Mucosa of gallbladder (tissue), 1 donor: ENCODE measurements around the gene CAPZB. TPM values are rescaled to one million over a fixed set of nuclear protein-coding genes. Genes with fewer than 3 reads are reported as not detected.

Experiments used
- DNase-seq: peaks from one replicate; pipeline ENCODE4 v3.0.0-alpha.2; 2020; ENCODE audit warnings: low spot score
- total RNA-seq: library from RNA; stranded (reverse); gene quantifications from one replicate; pipeline ENCODE4 v1.2.1, GENCODE V29; 2021
- donor health status: DM: no; HTN: no; CAD: no.

Gene CAPZB
- total RNA-seq, 1 donor from 2014 or later = 255 TPM

DNA sequence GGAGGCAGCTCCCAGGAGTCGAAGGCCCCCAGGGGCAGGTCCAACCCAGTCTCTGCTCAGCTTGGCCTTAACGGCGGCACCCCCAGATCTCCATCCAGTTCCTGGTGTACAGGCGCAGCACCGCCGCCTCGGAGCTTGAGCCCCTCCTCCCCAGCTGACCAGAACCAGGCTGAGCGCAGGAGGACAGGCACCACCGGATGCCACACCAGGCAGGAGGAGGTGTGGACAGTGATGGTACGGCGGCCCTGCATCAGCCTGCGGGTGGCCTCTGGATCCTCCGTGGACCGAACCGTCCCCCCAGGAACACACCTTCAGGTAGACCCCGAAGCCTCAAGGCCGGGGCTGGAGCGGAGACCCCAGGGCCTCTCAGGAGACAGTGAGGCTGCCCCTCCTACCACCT, 156.9 kb downstream of the CAPZB start:
- no peak for DNase-seq

DNA sequence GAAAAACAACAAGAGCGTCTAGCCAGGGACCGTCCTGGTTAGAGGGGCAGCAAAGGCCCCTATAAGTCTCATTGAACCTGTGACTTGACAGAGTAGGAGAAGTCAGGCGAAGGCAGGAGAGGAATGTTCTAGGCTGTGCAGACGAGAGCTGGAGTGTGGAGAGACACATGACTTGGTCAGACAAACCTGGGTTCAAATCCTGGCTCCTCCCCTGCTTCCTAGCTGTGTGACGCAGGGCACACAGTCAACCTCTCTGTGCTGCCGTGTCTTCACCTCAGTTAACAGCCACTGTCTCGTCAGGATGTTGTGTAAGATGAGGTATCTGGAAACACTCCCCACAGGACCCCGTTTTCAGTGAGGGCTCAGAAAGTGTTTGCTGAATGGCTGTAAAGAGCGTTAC, 157.6 kb downstream of the CAPZB start:
- DNase-seq = no peak

DNA sequence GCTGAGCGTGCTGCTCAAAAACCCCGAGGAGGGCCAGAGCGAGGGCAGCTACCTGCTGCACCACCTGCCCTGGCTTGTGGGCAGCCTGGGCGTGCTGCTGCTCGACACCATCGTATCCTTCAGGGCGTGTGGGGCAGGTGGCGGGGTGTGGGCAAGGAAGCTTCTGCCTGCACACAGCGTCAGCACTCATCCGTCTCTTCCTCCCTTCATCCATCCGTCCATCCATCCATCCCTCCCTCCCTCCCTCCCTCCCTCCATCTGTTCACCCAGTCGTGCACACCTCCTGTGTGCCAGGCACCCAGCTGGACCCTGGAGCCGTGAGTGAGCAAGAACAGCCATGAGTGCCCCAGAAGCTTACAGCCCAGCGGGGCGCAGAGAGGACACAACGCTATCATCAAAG, 158.0 kb downstream of the CAPZB start:
- DNase-seq = no peak

DNA sequence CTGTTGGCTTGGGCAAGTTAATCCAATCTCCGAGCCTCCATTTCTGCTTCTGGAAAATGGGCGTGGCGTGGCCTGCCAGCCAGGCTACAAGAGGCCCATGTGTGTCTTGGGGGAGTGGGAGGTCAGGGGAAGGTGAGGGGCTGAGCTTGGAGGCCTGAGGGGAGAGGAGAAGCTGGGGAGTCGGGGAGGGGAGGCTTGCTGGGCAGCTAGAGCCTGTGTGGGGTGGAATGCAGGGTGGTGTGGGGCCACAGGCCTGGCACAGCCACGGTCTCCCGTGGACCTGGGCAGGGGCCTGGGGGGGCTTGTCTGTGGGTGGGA, 158.6 kb downstream of the CAPZB start:
- no peak for DNase-seq

DNA sequence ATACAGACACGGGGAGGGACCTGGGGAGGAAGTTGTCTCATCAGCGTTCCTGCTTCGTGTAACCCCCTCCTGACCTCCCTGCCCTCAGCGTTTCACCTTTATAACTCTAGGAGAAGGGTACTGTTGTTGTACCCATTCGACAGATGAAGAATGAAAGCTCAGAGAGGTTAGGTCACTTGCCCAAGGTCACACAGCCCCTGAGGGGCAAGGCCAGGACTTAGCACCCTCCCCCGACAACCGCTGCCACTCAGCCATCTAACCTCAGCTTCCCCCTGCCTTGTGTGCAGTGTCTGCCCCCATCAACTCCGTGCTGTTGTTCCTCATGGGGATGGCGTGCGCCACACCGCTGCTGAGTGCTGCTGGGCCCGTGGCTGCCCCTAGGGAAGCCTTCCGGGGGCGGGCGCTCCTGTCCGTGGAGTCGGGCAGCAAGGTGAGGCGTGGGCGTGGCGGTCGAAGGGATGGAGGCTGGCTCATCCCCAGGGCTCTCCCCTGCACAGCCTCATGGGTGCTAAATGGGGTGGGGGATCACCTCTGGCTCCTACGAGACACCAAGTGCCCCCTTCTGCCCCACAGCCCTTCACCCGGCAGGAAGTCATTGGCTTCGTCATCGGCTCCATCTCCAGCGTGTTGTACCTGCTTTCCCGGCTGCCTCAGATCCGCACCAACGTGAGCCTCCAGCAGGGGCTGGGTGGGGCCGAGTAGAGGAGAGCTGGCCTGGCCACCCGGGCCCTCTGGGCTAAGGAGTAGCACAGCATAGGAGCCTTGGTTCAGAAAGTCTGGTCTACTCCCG, 159.2 kb downstream of the CAPZB start:
- DNase-seq = no peak

DNA sequence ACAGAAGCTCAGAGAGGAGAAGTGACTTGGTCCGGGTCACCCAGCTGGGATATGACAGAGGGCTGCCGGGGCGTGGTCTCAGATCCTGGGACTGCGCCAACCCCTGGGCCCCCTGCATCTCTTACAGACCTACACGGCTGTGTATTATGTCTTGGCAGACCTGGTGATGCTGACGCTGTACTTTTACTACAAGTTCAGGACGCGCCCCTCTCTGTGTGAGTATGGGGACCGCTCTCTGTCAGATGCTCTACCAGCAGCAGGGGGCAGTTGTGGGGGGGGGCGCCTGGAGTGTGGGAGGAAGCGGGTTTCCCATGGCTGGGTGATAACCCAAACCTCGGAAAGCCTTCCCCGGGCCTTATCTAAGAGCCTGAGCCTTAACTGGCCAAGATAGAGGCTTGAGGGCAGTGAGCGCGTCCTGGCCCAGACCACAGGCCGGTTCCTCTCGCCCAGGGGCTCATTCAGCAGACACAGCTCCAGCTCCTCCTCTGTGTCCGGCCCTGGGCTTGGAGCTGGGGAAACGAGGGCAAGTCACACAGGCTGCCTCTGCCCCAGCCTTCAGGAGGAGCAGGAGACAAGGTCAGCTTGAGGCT, 159.9 kb downstream of the CAPZB start:
- no peak for DNase-seq

DNA sequence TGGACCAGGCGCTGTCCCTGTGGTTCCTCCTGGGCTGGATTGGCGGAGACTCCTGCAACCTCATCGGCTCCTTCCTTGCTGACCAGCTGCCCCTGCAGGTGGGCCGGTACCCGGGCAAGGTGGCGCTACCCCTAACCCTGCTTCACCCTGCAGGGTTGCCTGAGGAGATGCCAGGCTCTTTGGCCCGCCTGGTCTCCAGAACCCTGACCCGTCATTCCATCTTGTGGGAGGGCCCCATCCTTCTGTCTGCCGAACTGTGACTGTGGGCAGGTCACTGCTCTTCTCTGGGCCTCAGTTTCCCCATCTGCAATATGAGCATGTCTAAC, 160.7 kb downstream of the CAPZB start:
- no peak for DNase-seq

DNA sequence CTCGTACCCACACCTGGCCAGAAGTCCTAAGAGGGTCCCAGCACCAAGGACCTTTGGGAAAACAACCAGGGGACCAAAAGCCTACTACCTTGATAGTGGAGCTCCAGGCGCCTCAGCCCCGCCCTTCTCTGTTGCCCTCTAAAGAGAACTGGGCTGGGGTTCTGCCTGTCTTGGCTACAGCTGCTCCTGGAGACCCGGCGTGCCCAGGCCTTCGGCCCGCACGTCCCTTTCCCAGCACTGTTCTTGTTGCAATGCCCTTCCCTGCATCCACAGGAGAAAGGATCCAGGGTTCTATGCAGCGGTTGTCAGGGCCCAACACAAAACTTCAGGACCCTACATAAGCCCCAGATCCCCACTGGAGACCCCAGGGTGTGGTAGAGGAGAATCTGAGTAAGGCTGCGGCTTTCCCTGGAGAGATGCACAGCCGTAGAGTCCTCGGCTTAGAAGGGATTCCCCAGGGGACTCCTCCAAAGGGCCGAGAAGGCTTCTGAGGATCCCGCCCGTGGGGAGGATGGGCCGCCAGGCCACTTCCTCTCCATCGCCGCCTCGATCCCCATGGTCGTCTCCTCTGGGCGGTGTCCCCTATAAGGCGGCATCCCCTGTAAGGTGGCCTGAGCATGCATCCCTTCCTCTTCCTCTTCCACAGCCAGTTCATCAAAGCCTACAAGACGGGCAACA, 161.2 kb downstream of the CAPZB start:
- no peak for DNase-seq

DNA sequence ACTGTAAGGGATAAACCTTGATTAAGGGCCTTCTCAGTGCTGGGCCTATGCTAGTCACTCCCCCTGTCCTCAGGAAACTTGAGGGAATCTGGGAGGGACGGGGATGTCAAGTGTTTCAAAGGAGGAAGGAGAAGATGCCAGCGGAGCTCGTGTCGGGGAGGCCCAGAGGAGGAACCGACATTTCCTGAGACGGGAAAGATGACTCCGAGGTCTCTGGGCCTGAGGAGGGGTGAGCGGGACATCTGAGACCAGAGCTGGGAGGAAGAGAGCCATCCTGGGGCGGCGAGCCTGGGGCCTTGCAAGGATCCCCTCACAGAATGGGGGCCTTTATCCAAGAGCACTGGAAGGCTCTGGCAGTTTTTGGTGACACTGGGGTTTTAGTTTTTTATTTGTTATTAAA, 162.9 kb downstream of the CAPZB start:
- DNase-seq = no peak

DNA sequence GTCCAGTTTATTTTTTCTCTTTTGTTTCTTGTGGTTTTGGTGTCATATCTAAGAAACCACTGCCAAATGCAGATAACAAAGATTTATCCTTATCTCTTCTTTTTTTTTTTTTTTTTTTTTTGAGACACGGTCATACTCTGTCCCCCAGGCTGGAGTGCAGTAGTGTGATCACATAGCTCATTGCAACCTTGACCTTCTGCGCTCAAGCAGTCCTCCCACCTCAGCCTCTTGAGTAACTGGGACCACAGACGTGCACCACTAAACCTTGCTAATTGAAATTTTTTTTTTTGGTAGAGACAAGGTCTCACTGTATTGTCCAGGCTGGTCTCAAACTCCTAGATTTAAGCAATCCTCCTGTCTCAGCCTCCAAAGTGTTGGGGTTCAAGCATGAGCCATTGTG, 164.3 kb downstream of the CAPZB start:
- no peak for DNase-seq

DNA sequence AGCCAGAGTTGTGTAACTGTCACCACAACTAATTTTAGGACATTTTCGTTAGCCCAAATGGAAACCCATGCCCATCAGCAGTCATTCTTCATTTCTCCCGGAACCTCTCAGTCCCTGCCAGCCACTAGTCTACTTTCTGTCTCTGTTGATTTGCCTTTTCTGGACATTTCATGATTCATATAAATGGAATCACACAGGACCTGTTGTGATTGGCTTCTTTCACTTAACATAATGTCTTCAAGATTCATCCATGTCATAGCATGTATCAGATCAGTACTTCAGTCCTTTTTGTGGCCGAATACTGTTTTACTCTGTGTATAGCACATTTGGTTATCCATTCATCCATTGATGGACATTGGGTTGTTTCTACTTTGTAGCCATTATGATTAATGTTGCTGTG, 166.1 kb downstream of the CAPZB start:
- DNase-seq = no peak

DNA sequence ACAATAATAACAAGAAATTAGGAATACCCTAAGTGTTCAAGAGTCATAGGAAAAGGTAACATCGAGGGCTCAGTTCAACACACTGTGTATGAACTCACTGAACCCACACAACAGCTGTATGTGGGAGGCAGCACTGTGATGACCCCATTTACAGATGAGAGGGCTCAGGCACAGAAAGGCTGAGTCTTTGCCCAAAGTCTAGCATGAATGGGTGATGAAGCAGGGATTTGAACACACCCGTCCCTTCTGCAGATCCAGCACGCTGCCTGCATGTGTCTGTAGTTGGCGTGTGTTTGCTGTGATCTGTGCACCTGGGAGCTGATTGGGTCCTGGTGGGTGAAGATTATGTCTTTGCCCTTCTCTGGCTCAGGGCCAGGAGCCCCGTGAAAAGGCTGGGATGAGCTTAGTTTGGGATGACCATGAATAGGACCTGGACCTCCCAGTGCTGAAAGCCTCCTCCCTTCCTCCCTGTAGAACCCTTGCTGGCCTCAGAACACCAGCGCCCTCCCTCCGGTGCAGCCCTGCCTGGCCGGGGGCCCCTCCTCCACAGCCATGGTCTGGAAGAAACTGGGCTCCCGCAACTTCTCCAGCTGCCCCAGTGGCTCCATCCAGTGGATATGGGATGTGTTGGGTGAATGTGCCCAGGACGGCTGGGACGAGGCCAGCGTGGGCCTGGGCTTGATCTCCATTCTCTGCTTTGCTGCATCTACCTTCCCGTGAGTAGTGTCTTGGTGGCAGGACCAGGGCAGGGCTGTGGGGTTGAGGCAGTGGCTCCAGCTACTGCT, 168.0 kb downstream of the CAPZB start:
- DNase-seq = no peak

DNA sequence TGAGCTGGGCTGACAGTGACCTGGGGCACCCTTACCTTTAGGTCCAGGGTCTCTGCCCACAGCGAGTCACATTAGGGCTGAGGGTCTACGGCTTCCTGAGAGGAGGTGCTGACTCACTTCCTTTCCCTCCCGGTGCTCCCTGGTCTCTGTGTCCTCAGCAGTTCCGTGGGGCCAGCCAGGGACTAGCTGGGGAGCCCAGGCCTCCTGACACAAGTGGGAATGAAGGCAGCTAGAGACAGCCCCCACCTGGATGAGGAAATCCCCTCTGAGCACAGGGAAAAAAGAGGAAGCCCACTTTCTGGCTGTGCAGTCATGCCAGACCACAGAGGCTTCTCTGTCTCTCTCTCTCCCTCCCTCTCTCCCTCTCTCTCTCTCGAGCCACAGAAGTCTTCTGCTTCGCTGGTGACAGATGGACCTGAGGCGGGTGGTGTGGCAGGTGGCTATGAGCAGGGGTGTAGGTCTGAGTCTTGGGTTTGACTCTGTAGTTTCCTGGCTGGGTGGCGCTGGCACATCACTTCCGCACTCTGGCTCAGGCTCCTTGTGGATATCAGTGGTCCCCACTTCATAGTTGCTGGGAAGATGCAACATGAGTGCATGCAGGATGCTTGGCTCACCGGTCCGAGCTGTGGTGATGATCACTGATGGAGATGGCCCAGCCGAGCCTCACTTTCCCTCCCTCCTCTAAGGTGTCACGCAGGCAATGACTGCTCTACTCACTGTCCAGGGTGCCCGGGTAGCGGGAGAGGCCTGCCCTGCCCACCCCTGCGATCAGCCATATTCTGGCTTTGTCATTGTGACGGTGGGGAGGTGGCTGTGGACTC, 169.8 kb downstream of the CAPZB start:
- no peak for DNase-seq

DNA sequence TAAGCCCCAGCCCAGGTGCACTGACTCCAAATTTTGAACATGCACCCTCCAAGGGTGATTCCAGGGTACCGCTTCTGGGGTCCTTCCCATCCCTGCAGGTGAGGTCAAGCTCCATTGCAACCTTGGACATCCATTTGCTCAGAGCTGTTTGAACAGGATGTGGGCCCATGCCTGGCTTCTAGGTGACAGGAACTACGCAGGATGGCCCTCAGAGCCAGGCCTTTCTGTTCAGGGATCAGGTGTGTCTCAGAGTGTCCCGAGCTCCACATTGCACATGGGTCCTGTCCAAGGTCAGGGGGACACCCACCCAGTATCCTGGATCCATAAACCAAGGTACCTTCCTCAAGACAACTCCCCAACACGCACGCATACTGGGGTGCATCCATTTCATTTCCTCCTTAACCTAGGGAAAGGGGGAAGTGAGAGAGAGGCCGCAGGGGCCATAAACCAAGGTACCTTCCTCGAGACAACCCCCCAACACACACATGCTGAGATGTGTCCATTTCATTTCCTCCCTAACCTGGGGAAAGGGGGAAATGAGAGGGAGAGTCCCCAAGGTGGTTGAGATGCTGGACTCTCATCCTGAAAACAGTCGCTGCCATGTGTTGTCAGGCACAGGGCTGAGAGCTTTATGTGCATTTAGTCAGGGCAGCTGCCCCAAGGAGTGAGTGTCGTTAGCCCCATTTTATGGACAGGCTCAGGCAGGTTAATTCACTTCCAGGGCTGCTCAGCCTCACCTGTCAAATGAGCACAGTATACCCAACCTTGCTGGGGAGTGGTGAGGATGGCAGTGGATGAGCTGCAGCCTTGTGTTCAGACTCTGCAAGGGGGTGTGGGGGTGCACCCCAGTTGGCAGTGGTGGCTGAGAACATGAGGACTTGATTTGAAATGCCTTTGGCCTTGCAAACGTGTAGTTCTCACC, 171.1 kb downstream of the CAPZB start:
- no peak for DNase-seq

DNA sequence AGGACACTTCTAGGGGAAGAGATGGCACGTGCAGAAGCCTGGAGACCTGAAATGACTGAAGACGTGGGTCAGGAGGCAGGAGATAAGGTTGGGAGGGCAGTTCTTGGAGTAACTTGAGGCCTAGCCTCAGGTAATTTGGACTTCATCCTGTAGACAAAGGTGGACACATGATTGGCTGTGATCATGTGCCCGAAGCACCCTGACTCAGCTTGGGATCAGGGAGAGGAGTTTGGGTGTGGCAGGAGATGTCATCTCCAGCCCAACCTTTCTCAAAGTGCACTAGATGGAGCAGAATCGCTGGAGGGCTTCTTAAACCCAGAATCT, 171.7 kb downstream of the CAPZB start:
- no peak for DNase-seq

DNA sequence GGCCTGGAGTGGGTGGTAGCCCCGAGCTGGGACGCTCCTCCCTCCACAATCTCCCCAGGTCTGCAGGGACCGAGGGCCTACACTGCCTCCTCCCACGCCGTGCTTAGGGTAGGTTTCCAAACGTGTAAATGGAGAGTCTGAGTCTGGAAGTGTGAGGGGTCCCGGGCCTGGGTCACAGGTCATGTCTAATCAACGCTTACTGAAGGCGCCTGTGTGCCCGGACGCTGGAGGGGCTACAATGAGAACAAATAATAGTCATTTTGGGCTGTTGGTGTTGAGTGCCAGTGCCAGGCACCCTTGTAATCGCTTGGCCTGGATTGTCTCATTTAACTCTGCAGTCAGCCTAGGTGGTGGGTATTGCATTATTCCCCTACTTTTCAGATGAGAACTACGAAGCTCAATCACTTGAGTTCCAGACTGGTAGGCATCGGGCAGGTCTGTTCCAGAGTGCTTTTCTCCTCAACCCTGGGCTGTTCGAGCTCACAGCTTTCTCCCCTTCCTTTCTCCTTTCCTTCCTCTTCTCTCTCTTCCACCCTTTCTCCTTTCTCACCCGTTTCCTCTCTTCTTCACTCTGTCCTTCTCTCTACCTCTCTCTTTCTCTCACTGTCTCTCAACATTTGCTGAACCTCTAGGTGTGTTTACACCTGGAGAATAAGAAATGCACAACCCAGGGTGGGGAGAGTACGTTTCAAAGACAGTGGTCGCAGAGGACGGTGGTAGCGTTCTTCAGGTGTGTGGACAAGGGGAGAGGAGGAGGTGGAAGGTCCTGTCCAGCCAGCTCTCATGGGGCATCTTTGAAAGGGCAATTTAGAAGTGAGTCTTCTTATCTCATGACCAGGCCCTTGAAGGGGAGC, 172.3 kb downstream of the CAPZB start:
- no peak for DNase-seq

DNA sequence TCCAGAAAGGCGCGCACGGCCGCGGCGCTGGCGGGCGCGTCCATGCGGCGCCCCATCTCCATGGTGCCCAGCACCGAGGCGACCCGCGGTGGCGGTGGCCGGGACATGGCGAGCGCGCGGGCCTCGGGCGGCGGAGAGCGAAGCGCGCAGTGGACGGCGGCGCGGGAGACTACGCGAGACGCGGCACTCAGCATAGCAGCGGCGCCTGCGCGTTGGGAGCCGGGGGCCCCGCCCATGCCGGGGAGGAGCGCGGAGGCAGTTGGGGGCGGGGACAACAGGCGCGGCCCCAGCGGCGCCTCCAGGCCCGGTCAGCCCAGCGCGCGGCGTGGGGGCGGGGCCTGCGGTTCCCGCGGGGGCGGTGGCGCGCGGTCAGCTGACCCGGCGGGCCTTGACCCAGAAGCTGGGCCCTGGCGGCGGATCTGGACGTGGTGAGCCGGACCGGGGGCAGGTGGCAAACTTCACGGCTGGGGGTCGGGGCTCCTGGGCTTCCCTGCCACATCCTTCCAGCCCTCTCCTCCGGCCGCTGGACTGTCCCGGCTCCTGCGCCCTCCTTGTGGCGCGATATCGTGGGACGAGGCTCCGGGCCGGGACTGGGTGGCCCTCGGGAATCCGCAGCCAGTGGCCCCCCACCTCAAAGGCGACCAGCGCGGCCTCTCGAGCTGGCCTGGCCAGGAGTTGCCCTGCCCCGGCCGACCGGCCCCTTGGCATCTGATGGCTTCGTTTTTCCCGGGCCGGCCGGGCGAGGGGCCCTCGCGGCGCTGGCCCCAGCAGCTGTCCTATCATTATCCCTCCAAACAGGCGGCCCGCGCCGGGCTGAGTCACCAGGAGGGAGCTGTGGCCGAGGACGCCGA, 173.2 kb downstream of the CAPZB start, which contains the start of the genes AKR7A2 and SLC66A1:
AKR7A2 (minus strand) TSS at position 214 of the 851 bp plus-strand sequence; CDS start at position 194, 20 bp downstream.
SLC66A1 (plus strand) TSS at position 396 of the 851 bp plus-strand sequence. CDS start 5,352 bp downstream, outside the sequence.
- DNase-seq = peak; percentile 93

DNA sequence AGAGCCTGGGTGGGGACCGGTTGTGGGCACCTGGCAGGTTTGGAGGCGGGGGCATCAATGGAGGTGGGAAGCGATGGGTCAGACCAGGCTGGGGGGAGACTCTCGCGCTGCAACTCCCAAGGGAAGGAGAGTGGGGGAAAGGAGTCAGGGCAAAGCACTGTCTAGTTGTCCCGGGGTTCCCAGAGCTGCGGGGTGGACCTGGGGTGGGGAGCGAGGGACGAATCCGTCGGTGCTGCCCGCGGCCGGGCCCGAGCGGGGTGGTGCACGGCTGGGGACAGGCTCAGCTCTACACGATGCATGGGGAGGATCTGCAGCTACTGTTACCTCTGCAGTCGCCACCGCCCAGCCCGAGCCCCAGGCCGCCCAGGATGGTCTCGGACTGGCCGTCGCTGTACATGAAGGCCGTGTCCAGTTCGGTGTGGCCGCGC, 173.8 kb downstream of the CAPZB start:
- DNase-seq = no peak
